GM18517 (cell line): Measurements from ENCODE around the gene RAD9A.
"Not testable (repeated sequence)": the region's sequence is repeated elsewhere in the genome, so short reads cannot be mapped to it uniquely, and the experiment has no call there.

Experiments
- ATAC-seq: cut with Tn5 transposase; IDR thresholded peaks from one replicate; pipeline ENCODE4 v1.9.1; 2021; ENCODE audit warnings: mild to moderate bottlenecking, moderate library complexity; ENCODE audit not compliant: unreplicated experiment

Gene RAD9A

DNA sequence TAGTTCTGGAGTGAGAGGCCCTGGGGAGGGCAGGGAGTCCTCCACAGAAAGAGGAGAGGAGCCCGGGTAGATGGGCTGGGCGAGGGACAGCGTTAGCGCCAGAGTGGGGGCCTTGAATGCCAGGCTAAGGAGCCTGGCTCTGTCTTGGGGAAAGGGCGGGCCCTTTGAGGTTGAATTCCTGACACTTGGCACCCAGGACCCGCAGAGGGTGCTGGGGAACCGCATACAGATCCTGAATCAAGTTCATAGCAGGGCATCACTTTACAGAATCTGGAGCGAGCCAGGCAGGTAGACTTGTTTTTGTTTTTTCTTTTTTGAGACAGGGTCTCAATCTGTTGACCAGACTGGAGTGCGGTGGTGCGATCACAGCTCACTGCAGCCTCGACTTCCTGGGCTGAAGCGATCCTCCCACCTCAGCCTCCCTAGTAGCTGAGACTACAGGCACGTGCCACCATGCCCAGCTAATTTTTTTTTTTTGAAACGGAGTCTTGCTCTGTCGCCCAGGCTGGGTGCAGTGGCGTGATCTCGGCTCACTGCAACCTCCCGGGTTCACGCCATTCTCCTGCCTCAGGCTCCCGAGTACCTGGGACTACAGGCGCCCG is 29.7 kb downstream of the RAD9A start:
- peak; percentile 7 for ATAC-seq

DNA sequence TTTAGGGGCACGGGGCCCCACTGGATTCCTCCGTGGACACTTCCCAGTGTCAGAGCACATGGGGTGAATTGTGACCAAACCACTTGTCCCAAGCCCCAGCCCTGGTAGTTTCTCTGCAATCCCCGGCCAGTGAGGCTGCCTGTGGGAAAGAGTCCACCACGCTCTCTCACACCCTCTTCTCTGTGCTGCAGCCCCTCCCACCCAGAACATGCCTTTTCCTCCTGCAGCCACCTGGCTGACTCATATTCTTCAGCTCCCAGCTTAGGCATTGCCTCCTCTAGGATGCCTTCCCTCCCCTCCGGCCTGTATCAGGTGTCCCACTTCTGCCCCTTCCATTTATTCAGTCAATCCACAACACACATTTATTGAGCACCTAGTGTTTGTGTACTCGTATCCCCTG is 31.1 kb downstream of the RAD9A start:
- ATAC-seq = no peak

DNA sequence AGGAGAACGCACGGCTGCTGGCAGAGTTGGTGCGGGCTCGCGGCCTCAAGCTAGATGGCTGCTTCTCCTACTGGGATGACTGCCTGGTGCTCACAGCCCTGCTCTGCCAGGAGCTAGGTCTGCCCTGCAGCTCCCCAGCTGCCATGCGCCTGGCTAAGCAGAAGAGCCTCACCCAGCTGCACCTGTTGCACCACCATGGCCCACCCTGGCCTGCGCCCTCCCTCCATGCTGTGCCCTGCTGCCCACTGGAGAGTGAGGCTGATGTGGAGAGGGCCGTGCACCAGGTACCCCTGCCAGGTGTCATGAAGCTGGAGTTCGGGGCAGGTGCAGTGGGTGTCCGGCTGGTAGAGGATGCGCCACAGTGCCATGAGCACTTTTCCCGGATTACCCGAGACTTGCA is 31.7 kb downstream of the RAD9A start:
- no peak for ATAC-seq

DNA sequence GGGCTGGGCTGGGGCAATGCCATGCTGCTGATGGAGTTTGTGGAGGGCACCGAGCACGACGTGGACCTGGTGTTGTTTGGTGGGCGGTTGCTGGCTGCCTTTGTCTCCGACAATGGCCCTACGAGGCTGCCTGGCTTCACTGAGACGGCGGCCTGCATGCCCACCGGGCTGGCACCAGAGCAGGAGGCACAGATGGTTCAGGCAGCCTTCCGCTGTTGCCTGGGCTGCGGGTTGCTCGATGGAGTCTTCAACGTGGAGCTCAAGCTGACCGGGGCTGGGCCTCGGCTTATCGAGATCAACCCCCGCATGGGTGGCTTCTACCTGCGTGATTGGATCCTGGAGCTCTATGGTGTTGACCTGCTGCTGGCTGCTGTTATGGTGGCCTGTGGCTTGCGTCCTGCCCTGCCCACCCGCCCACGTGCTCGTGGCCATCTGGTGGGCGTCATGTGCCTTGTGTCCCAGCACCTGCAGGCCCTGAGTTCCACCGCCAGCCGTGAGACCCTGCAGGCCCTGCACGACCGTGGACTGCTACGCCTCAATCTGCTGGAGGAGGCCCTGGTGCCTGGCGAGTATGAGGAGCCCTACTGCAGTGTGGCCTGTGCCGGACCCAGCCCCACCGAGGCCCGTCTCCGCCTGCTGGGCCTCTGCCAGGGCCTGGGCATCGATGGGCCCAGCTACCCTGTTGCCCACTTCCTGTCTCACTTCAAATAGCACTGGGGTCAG is 32.3 kb downstream of the RAD9A start:
- ATAC-seq = no peak

DNA sequence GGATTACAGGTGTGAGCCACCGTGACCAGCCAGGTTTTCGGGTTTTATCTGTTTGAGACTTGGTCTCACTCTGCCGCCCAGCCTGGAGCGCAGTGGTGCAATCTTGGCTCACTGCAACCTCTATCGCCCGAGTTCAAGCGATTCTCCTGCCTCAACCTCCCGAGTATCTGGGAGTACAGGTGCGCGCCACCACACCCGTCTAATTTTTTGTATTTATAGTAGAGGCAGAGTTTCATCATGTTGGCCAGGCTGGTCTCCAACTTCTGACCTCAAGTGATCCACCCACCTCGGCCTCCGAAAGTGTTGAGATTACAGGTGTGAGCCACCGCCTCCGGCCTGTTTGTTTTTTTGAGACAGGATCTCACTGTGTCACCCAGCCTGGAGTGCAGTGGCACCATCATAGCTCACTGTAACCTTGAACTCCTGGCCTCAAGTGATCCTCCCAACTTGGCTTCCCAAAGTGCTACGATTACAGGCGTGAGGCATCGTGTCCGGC is 35.6 kb downstream of the RAD9A start:
- ATAC-seq = not testable (repeated sequence)

DNA sequence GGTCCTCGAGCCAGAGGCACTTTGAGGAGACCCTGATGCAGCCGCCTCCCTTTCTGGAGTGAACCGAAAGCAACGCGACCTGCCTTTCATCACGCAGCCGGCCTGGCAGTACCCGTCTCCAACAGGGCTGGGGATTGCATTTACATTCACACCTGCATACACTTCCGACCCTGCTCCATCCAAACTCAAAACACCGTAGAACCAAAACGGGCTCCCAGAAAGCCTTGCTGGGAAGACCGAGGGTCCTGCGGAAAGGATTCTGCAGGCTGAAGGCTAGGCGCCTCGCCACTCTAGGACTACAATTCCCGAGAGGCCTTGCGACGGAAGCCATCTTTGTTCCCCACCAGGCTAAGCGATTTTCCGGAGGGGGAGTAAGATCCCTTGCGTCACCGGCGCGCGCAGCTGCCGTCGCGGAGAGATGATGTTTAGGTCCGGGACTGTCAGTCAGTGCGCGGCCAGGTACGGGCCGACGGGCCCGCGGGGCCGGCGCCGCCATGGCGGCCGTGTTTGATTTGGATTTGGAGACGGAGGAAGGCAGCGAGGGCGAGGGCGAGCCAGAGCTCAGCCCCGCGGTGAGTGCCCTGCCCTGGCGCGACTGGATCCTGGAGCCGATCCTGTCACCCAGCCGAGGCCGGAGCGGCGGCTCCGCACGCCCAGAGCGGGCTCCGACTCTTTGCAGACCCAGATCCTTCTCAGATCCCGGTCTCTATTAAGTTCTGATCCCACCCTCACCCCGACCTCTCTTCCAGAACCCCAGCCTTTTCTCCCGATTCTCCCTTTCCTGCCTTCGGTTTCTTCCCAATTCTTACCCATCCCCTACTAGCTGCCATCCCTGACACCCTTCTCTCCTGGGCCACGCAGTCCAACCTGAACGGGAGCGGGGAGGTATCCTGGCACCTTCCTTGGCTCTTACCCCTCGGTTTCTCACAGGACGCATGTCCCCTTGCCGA is 36.5 kb downstream of the RAD9A start, which contains the start of gene RPS6KB2:
RPS6KB2 (plus strand) TSS at position 443 of the 950 bp plus-strand sequence; CDS start at position 495, 52 bp downstream.
- ATAC-seq = peak; percentile 77

DNA sequence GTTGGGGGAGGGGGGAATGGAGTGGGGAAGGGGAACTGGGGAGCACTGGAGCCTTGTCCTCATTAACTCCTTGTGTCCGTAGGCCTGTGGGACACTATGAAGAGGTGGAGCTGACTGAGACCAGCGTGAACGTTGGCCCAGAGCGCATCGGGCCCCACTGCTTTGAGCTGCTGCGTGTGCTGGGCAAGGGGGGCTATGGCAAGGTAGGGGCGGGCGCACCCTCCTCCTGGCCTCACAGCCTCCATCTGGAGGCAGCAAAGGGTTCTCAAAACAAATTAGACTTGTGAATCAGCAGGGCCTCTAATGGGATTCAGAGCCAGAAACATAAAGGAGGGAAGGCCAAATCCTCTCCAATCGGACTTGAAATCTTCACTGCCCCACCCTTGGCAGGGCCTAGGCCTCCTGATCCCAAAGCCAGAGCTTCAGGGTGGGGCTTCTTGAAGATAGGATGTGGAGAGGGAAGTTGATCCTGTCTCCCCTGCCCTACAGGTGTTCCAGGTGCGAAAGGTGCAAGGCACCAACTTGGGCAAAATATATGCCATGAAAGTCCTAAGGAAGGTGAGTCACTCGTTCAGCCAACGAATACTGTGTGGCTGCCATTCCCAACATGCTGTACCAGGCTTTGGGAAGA is 37.4 kb downstream of the RAD9A start:
- ATAC-seq = no peak

DNA sequence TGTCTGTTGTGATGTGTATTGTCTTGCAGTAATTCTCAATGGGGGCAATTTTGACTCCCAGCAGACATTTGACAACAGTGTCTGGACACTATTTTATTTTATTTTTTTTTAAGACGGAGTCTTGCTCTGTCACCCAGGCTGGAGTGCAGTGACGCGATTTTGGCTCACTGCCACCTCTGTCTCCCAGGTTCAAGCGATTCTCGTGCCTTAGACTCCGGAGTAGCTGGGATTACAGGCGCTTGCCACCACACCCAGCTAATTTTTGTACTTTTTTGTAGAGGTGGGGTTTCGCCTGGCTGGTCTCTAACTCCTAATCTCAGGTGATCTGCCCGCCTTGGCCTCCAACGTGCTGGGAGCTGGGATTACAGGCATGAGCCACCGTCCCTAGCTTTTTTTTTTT is 37.9 kb downstream of the RAD9A start:
- ATAC-seq = no peak

DNA sequence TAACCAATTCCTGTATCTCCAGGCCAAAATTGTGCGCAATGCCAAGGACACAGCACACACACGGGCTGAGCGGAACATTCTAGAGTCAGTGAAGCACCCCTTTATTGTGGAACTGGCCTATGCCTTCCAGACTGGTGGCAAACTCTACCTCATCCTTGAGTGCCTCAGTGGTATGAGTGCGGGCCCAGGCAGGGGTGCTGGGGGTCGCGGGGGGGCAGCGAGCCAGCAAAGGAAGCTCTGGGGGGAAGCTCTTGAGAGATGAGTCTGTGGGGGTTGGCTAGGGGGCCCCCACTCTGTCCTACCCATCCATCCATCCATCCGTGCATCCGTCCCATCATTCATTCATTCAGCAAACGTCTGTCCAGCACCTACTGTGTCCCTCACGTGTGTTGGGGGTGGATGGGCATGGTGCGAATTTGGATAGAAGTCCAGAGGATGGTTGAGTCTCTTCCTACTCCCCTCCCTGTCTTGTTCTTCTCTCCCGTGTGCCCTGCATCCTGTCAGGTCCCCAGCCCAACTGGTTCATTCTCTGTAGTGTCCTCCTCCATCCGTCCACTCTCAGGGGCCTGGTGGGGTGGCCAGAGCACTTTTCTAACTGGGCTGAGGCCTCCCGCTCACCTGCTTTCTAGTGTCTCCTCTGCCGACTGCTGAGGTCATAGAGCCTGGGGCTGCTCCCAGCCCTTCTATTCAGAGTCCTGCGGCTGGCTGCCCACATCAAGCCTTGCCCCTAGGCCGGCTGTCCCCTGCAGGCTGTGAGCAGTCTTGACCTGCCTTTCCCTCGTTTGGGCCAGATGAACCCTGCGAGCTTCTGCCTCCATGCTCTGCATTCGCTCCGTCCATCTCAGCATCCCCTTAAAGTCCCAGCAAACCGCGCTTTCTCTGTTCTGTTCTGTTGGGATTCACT is 39.8 kb downstream of the RAD9A start:
- no peak for ATAC-seq

DNA sequence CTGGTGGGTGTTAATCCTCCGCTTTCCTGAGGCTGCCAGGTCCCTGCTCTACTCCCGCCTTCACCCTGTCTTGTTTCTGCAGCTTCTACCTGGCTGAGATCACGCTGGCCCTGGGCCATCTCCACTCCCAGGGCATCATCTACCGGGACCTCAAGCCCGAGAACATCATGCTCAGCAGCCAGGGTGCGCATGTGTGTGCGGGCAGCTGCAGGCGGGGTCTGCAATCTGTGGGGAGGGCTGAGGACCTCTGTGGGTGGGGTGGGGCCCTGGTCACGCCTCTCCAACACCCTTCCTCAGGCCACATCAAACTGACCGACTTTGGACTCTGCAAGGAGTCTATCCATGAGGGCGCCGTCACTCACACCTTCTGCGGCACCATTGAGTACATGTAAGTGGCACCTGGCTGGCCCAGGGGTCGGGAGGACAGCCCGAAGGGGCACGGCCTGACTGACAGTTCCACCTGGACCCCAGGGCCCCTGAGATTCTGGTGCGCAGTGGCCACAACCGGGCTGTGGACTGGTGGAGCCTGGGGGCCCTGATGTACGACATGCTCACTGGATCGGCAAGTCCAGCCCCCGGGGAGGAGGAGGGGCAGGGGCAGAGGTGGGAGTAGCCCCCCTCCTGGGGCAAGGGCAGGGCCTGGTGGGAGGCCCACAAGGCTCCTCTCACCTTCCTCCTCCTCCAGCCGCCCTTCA is 41.0 kb downstream of the RAD9A start:
- no peak for ATAC-seq

DNA sequence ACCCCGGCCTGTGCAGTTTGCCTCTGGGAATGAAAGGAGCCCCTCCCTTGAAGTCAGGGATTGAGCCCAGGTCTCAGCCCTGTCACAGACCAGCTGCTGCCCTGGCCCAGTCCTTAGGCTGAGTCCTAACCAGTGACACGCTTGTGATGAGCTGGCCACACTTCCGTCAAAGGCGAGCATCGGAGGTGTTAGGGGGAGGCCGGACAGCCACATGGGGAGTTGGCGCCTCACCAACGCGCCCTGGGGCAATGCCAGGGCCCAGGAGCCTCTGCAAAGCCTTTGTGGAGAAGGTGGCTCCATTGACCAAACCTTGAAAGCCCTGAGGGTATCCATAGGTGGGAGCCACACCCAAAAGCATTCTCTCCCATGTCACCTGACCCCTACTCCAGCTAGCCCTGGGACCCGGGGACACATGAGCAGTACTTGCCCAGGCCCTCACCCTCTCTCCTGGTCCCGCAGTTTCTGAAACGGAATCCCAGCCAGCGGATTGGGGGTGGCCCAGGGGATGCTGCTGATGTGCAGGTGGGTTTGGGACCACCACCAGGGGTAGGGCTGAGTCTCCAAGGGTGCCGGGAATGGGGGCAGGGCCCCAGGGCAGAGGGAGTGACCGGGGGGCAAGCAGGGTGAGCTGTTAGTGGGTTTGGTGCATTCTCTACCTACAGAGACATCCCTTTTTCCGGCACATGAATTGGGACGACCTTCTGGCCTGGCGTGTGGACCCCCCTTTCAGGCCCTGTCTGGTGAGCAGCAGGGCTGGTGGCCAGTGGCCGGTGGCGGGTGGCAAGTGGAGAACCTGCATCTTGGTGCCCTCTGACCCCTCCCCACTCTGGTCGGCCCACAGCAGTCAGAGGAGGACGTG is 42.0 kb downstream of the RAD9A start:
- no peak for ATAC-seq

DNA sequence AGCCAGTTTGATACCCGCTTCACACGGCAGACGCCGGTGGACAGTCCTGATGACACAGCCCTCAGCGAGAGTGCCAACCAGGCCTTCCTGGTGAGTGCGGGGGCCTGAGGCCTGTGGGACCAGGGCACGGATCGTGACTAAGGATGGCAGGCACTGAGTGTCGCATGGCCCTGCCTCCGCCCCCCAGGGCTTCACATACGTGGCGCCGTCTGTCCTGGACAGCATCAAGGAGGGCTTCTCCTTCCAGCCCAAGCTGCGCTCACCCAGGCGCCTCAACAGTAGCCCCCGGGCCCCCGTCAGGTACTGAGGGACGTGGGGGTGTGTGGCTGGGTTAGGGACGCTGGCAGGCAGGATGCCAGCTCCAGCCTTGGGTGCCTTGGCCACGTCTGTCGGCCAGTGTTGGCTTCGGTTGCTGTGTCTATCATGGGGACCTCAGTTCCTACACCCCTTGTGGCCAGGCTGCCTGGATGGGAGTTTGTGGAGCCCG is 42.7 kb downstream of the RAD9A start:
- ATAC-seq = no peak

DNA sequence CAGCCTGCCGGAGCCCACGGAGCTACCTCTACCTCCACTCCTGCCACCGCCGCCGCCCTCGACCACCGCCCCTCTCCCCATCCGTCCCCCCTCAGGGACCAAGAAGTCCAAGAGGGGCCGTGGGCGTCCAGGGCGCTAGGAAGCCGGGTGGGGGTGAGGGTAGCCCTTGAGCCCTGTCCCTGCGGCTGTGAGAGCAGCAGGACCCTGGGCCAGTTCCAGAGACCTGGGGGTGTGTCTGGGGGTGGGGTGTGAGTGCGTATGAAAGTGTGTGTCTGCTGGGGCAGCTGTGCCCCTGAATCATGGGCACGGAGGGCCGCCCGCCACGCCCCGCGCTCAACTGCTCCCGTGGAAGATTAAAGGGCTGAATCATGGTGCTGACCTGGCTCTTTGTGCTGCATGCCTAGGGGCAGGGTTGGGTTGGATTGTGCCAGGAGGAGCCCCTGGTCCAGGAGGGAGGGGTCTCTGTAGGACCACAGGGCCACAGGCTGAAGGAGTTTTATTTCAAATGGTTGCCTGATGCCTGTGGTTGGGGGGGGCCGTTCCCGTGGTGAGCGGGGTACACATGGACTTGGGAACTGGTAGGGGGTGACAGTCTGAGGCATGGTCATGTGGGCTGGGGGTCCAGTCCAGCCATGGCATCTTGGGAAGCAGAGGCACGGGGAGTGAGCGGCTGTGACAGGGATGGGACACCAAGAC is 43.4 kb downstream of the RAD9A start:
- ATAC-seq = no peak

DNA sequence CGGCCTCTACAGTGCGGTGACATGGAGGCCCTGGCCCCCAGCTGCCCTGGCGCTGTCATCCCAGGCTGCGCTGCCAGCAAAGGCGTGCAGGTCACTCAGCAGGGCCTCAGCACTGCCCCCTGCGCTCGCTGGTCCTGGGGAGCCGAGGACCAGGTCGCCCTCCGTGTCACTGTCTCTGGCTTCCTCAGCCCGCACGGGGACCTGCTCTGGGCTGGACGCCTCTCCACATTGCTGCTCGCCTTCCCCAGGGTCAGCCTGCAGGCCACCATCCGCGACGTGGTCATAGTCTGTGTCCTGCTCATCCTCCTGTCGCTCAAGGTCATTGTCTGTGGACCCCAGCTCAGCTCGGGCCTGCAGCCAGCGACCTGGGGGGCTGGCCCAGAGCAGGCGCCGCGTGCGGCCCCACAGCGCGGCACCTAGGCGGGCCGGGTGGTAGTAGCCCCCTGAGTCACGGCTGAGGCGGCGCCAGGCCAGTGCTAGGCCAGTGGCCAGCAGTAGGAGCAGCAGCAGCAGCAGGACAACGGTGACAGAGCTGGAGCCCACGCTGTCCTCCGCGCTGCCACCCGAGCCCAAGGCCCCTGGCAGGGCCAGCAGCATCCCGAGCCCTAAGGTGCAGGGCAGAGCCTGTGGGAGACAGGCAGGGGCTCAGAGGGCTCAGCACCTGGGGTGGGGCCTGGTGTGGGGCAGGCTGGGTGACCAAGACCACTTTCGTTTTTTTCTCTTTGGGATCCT is 44.1 kb downstream of the RAD9A start:
- ATAC-seq = no peak

DNA sequence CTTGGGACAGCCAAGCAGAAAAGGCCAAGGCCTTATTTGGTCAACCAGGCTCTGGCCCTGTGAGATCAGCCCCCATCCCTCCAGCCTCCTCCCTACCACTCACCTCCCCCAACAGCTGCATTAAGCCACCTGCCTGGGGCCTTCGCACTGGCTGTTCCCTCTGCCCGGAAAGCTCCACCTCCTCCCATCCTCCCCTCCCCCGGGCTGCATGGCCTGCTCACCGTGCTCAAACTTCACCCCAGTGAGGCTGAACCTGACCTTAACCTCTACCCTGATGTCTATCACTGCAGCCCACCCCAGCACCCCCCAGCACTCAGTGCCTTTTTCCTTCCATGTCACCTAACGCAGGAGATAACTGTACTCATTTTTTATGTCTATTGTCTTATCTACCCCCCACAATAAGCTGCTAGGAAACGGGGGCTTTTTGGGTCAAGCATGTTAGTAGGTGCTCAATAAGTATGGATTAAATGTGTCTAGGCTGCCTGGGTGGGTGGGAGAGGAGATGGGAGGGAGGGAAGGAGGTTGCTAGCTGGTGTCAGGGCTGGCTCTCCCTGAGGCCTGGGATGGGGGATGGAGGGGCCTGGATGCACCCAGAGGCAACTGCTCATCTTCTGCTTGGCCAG is 44.8 kb downstream of the RAD9A start:
- peak; percentile 51 for ATAC-seq

DNA sequence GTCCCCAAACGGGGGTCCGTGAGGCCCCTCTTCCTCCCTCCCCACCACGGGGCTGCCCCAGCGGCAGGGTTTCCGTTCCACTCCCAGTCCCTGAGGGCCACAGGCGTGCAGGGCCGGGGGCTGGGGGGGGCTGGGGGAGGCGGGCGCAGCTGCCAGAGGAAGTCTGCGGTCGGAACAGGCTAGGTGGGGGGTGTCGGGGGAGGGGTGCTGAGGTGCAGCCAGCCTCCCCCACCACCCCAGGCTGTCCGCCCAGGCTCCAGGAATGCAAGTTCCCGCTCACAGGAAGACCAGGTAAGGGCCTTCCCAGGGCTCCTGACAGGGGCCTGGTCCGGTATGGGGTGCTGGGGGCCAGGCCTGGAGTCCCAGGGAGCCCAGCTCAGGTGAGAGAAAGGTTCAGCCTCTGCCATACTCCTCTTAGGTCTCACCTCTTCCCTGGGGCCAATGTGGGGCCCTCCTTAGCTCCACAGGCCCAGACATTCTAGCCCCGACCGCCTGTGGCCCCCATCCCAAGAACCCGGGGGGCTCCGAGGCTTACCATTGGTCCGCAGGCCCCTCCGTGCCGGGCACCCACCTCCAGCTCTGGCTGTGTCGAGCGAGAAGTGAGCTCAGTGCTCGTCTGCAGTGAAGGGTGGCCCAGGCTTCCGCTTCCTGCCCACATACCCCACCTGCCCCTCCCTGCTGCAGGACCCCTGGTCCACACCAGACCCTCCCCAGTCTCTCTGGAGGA is 45.5 kb downstream of the RAD9A start, which contains the start of gene PTPRCAP:
PTPRCAP (minus strand) TSS at position 601 of the 727 bp plus-strand sequence; CDS start at position 538, 63 bp downstream.
- no peak for ATAC-seq
